Measurements from ENCODE around the gene ALDH7A1. TPM values are rescaled to one million over a fixed set of nuclear protein-coding genes. Genes with fewer than 3 reads are reported as not detected.

ALDH7A1 gene
- total and polyA plus RNA-seq, 10 of the 15 experiments (the other 5 are each of a cell fraction or from before 2014, with no cell fraction given), result 0.18 to 1.0 (median 0.41) TPM; not detected in 1

DNA sequence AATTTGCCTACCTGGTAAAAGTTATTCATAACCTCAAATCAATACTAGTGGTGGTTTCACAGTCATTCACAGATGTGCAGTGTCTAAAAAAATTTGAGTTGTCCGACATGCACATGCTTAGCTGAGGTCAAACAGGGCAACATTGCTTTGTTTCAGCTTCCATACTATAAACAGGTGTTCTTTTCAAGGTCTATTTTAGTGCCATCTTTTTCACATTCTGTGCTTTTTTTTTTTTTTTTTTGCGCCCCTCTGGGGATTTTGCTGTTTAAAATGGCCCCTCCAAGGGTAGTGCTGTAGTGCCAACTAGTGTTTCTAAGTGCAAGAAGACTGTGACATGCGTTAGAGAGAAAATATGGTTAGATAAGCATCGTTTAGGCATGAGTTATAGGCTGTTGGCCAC lies 20.3 kb upstream of the ALDH7A1 start:
- BruUV-seq (replicated peaks), result no TSS peak
- DNase-seq (ENCODE audit: low read depth, low spot score) (peak; percentile 63), FAIRE-seq (peak; percentile 70), ATAC-seq (peak; percentile 82)
- Histone ChIP-seq H4K20me1 (ENCODE audit: control insufficient read depth, insufficient read depth) (no peaks in the 10 kb centered on the region), H2AFZ (ENCODE audit: control insufficient read depth, low read depth, low read length) (no peak overlapping the region), H3K27me3 (replicated peaks in 1 of 2; ENCODE audit: control insufficient read depth in 2 of 2, insufficient read depth in 2 of 2, low read length in 1 of 2) (no peaks in the 10 kb centered on the region), H3K27ac (ENCODE audit: control insufficient read depth, insufficient read depth) (peak overlapping the region; percentile 44; the same call in 1 of the 2 replicates), H3K4me3 (no peak overlapping the region), H3K79me2 (ENCODE audit: control insufficient read depth, insufficient read depth, low read length) (peaks cover 18% of the 10 kb centered on the region), H3K36me3 (ENCODE audit: control insufficient read depth in 2 of 2, insufficient read depth in 2 of 2, low read length in 1 of 2) (peaks cover 3 to 16% of the 10 kb centered on the region in 2 experiments; a peak in 3 of 4 replicates), H3K4me2 (ENCODE audit: control insufficient read depth, insufficient read depth) (peak overlapping the region; percentile 42), H3K4me1 (ENCODE audit: control insufficient read depth, insufficient read depth, low read length) (peaks cover 12% of the 10 kb centered on the region), H3K9me3 (replicated peaks; ENCODE audit: control insufficient read depth, insufficient read depth, low read length) (no peaks in the 10 kb centered on the region), H3K9ac (ENCODE audit: control insufficient read depth, insufficient read depth, low read length) (no peak overlapping the region)
- WGBS (ENCODE audit: insufficient coverage, insufficient replicate concordance, low lambda C conversion rate, missing lambda C conversion rate), result 0% methylated on average over 3 of the region's 4 CpGs
- in situ Hi-C loops (cut with MboI), result no loop called here
- intact Hi-C loops (cut with micrococcal nuclease; ENCODE audit: unreplicated experiment), result loop anchor here (5.0 kb wide), 1 partner anchor 73 kb away; no protein-coding TSS in a partner anchor
- SMC1A ChIA-PET (ENCODE audit: uncharacterized antibody, unreplicated experiment), result no interaction called here
- CTCF ChIA-PET, result interaction anchor here (0.6 to 1.7 kb wide), 3 partner anchors 14 to 450 kb away, joined by 3 to 10 read pairs (median 5); partner anchors contain the start of gene PHAX
- POLR2A ChIA-PET, result interaction anchor here (0.6 to 0.7 kb wide), 4 partner anchors 18 to 784 kb away, joined by 3 to 7 read pairs (median 4); no protein-coding TSS in a partner anchor
- RAD21 ChIA-PET (ENCODE audit: unreplicated experiment), result interaction anchor here (0.7 kb wide), 1 partner anchor 277 kb away, joined by 4 read pairs; no protein-coding TSS in a partner anchor
- TF ChIP-seq POU2F2 (IDR thresholded peaks at IDR 0.05; ENCODE audit: borderline replicate concordance, low read depth, low read length) (no peak), CBFB (IDR thresholded peaks at IDR 0.05; ENCODE audit: low read depth) (no peak), CHD4 (IDR thresholded peaks at IDR 0.05) (no peak), NFIC (IDR thresholded peaks at IDR 0.05; ENCODE audit: low read depth, low read length) (no peak), NR2C1 (IDR thresholded peaks at IDR 0.05) (no peak), RUNX3 (IDR thresholded peaks at IDR 0.05; ENCODE audit: low read length) (peak; percentile 72), FOXM1 (IDR thresholded peaks at IDR 0.05; ENCODE audit: low read depth, low read length) (0 out of 2 replicates have a peak, but pooled peaks have one; percentile 22), SMAD1 (IDR thresholded peaks at IDR 0.05; ENCODE audit: low read depth, partially characterized antibody) (no peak), FOXK2 (IDR thresholded peaks at IDR 0.05) (no peak), SP1 (IDR thresholded peaks at IDR 0.05; ENCODE audit: low read depth, low read length) (no peak), DPF2 (IDR thresholded peaks at IDR 0.05) (no peak), ZBED1 (IDR thresholded peaks at IDR 0.05; ENCODE audit: borderline replicate concordance) (no peak)
- TF ChIP-seq, protein P1, sequence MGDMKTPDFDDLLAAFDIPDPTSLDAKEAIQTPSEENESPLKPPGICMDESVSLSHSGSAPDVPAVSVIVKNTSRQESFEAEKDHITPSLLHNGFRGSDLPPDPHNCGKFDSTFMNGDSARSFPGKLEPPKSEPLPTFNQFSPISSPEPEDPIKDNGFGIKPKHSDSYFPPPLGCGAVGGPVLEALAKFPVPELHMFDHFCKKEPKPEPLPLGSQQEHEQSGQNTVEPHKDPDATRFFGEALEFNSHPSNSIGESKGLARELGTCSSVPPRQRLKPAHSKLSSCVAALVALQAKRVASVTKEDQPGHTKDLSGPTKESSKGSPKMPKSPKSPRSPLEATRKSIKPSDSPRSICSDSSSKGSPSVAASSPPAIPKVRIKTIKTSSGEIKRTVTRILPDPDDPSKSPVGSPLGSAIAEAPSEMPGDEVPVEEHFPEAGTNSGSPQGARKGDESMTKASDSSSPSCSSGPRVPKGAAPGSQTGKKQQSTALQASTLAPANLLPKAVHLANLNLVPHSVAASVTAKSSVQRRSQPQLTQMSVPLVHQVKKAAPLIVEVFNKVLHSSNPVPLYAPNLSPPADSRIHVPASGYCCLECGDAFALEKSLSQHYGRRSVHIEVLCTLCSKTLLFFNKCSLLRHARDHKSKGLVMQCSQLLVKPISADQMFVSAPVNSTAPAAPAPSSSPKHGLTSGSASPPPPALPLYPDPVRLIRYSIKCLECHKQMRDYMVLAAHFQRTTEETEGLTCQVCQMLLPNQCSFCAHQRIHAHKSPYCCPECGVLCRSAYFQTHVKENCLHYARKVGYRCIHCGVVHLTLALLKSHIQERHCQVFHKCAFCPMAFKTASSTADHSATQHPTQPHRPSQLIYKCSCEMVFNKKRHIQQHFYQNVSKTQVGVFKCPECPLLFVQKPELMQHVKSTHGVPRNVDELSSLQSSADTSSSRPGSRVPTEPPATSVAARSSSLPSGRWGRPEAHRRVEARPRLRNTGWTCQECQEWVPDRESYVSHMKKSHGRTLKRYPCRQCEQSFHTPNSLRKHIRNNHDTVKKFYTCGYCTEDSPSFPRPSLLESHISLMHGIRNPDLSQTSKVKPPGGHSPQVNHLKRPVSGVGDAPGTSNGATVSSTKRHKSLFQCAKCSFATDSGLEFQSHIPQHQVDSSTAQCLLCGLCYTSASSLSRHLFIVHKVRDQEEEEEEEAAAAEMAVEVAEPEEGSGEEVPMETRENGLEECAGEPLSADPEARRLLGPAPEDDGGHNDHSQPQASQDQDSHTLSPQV (IDR thresholded peaks at IDR 0.05), result no peak
- TF ChIP-seq, protein P2, sequence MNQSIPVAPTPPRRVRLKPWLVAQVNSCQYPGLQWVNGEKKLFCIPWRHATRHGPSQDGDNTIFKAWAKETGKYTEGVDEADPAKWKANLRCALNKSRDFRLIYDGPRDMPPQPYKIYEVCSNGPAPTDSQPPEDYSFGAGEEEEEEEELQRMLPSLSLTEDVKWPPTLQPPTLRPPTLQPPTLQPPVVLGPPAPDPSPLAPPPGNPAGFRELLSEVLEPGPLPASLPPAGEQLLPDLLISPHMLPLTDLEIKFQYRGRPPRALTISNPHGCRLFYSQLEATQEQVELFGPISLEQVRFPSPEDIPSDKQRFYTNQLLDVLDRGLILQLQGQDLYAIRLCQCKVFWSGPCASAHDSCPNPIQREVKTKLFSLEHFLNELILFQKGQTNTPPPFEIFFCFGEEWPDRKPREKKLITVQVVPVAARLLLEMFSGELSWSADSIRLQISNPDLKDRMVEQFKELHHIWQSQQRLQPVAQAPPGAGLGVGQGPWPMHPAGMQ (IDR thresholded peaks at IDR 0.05; ENCODE audit: borderline replicate concordance), result no peak
- TF ChIP-seq, protein P3, sequence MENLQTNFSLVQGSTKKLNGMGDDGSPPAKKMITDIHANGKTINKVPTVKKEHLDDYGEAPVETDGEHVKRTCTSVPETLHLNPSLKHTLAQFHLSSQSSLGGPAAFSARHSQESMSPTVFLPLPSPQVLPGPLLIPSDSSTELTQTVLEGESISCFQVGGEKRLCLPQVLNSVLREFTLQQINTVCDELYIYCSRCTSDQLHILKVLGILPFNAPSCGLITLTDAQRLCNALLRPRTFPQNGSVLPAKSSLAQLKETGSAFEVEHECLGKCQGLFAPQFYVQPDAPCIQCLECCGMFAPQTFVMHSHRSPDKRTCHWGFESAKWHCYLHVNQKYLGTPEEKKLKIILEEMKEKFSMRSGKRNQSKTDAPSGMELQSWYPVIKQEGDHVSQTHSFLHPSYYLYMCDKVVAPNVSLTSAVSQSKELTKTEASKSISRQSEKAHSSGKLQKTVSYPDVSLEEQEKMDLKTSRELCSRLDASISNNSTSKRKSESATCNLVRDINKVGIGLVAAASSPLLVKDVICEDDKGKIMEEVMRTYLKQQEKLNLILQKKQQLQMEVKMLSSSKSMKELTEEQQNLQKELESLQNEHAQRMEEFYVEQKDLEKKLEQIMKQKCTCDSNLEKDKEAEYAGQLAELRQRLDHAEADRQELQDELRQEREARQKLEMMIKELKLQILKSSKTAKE (IDR thresholded peaks at IDR 0.05; ENCODE audit: low read depth, poor library complexity, severe bottlenecking), result peak; percentile 30
- TF ChIP-seq, protein P4, sequence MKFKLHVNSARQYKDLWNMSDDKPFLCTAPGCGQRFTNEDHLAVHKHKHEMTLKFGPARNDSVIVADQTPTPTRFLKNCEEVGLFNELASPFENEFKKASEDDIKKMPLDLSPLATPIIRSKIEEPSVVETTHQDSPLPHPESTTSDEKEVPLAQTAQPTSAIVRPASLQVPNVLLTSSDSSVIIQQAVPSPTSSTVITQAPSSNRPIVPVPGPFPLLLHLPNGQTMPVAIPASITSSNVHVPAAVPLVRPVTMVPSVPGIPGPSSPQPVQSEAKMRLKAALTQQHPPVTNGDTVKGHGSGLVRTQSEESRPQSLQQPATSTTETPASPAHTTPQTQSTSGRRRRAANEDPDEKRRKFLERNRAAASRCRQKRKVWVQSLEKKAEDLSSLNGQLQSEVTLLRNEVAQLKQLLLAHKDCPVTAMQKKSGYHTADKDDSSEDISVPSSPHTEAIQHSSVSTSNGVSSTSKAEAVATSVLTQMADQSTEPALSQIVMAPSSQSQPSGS (IDR thresholded peaks at IDR 0.05; ENCODE audit: low read length), result peak; percentile 48; the same call in 1 of the 2 replicates
